ENCODE results near the gene SBF2.
A peak's percentile ranks its signal among the peaks of the same experiment; 100 is the strongest.

The SBF2 gene

DNA sequence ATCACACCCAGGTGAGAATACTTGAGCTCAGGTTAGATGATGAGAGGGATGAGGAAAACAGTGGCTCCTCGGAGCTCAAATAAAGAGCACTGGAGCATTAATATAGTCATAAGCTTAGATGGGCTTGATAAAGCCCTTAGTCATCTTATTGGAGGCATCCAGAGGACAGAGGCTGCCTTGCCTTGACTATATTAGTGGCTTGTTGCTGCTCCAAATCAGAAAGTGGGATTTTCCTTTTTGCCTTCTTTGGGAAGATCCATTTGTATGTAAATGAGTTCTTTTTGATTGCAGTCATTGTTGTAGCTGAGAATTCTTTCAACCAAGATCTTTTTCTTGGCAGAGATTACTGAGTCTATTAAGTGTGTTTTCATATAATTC, 29.8 kb upstream of the SBF2 start:
- TF ChIP-seq, protein P1, sequence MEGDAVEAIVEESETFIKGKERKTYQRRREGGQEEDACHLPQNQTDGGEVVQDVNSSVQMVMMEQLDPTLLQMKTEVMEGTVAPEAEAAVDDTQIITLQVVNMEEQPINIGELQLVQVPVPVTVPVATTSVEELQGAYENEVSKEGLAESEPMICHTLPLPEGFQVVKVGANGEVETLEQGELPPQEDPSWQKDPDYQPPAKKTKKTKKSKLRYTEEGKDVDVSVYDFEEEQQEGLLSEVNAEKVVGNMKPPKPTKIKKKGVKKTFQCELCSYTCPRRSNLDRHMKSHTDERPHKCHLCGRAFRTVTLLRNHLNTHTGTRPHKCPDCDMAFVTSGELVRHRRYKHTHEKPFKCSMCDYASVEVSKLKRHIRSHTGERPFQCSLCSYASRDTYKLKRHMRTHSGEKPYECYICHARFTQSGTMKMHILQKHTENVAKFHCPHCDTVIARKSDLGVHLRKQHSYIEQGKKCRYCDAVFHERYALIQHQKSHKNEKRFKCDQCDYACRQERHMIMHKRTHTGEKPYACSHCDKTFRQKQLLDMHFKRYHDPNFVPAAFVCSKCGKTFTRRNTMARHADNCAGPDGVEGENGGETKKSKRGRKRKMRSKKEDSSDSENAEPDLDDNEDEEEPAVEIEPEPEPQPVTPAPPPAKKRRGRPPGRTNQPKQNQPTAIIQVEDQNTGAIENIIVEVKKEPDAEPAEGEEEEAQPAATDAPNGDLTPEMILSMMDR (IDR thresholded peaks at IDR 0.05; ENCODE audit: control extremely low read depth, extremely low read depth, low read depth, missing control alignments), result no peak
- CTCF ChIA-PET, result interaction anchor here (0.7 to 4.9 kb wide), 18 partner anchors 10 to 565 kb away, joined by 3 to 54 read pairs (median 4); partner anchors contain the start of gene ADM
- DNase-seq (ENCODE audit: extremely low spot score), result no peak
- POLR2A ChIA-PET, result no interaction called here

DNA sequence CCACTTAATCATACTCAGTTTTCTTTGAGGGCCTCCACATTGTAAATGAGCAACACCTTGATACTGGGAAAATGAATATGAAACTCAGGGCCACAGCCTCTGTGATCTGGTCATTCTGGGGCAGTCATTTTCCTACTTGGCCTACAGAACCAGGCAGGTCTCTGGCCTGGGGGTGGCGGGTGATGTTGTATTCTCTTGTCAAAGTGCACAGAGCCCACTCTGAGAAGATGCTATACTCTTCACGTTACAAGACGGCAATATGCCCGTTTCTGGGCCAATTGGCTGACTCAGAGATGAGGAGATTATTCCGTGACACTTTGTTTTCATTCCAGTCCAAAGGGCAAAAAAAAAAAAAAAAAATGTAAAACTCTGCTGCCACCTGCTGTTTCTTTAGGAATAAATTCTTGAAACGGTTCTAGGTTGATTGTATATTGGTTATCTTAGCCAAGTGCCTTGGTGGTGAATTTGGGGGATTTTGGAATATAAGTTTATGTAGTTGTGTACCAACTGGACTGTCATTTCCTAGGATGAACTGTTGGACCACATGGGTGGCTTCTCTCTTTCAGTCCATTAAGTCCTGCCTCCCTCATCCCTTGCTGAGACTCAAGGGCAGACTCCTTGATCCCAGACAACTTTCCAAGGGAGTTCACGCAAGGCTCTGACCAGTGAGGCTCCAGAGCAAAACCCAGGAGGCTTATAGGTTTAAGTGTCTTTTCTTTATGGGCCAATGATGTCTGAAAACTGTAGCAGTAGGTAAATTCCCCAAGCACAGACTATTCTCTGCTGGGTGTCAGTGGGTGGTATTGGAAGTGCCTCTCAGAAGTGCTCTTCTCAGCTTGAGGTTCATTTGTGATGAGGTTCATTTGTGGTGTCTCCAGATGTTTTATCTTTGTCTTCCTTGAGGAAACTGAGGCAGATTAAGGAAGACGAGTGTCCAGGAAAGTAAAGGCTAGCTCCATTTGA, 29.1 kb upstream of the SBF2 start:
- ChIA-PET POLR2A (no interaction called here), CTCF (interaction anchor here (0.7 to 4.9 kb wide), 18 partner anchors 9 to 564 kb away, joined by 3 to 54 read pairs (median 5); partner anchors contain the start of gene ADM)
- TF ChIP-seq, protein P1 (IDR thresholded peaks at IDR 0.05; ENCODE audit: control extremely low read depth, extremely low read depth, low read depth, missing control alignments), result peak; percentile 27
- peak; percentile 51 for DNase-seq (ENCODE audit: extremely low spot score)

GRCh38 chr11:10322401-10322800, 28.4 kb upstream of the SBF2 start:
- DNase-seq (ENCODE audit: extremely low spot score), result no peak
- POLR2A ChIA-PET, result no interaction called here
- TF ChIP-seq, protein P1 (IDR thresholded peaks at IDR 0.05; ENCODE audit: control extremely low read depth, extremely low read depth, low read depth, missing control alignments), result no peak
- CTCF ChIA-PET, result interaction anchor here (1.5 to 4.9 kb wide), 4 partner anchors 11 to 114 kb away, joined by 4 to 54 read pairs (median 32); partner anchors contain the start of gene ADM

GRCh38 chr11:10320736-10321465, 26.9 kb upstream of the SBF2 start:
- TF ChIP-seq, protein P1 (IDR thresholded peaks at IDR 0.05; ENCODE audit: control extremely low read depth, extremely low read depth, low read depth, missing control alignments), result no peak
- POLR2A ChIA-PET, result no interaction called here
- DNase-seq (ENCODE audit: extremely low spot score), result no peak
- CTCF ChIA-PET, result interaction anchor here (1.5 to 3.6 kb wide), 3 partner anchors 10 to 45 kb away, joined by 4 to 51 read pairs (median 13); partner anchors contain the start of gene ADM

DNA sequence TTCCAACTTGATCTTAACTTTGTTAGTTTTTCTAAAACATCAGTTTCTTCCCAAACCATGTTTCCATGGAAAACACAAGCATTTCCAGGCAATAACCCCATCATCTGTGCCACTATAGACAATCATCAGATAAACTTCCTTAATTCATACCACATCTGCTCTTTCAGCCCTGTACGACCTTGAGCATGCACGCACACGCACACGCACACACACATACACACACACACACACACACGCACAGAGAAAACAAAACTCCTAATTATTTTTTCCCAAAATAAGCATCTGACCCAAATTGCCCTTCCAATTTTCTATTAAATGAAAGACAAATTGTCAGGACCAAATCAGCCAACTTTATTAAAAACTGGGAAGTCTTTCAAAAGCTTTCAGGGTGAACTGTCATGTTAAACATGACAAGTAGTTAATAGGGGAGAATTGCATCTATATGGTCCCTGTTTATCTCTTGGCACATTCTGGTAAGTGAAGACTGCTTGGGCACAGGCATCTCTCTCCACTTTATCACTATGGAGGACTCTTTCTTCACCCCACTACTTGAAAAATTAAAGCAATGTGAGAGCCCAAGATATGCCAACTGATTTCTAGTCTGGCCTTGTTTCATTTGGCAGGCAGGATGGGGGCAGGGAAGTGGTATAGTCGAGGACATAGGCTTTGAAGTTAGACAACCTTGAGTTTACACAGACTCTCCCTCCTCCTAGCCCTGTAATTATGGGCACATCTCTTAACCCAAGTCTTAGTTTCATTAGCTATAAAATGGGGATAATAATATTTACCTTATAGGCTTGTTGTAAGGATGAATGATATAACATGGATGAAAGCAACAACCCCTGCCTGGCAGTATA, 25.9 kb upstream of the SBF2 start:
- no peak for DNase-seq (ENCODE audit: extremely low spot score)
- ChIA-PET POLR2A (no interaction called here), CTCF (interaction anchor here (2.7 to 3.6 kb wide), 2 partner anchors 9 to 15 kb away, joined by 13 to 51 read pairs; partner anchors contain the start of gene ADM)
- TF ChIP-seq, protein P1 (IDR thresholded peaks at IDR 0.05; ENCODE audit: control extremely low read depth, extremely low read depth, low read depth, missing control alignments), result no peak

All from GM10248 (cell line).